AG09309 (cell line): Measurements from ENCODE around the gene TTC13.

ENCODE experiments used
- DNase-seq: peaks from one replicate; pipeline ENCODE4 v3.0.0-alpha.2; 2010; ENCODE audit warnings: low read depth
- H3K4me3 ChIP-seq: 2 replicates; pipeline ENCODE4 v1.5.1; 2011; ENCODE audit warnings: mild to moderate bottlenecking, low read depth, low read length, moderate library complexity; ENCODE audit not compliant: control insufficient read depth
- CTCF ChIP-seq: IDR thresholded peaks from 2 replicates; pipeline ENCODE4 v1.5.1; 2011; ENCODE audit warnings: mild to moderate bottlenecking, low read depth, low read length, inconsistent platforms; ENCODE audit not compliant: insufficient read depth, control insufficient read depth; ENCODE audit errors: missing control alignments

The TTC13 gene

GRCh38 chr1:230860617-230861384 lies 117.9 kb downstream of the TTC13 start:
- no peak for DNase-seq
- no peak overlapping the region for H3K4me3 ChIP-seq
- TF ChIP-seq CTCF, result no peak

- no peak overlapping the region for H3K4me3 ChIP-seq
- no peak for TF ChIP-seq CTCF
- no peak for DNase-seq
Measured at GRCh38 chr1:230858918-230859729, 119.5 kb downstream of the TTC13 start.

- TF ChIP-seq CTCF, result no peak
- no peak overlapping the region for H3K4me3 ChIP-seq
- no peak for DNase-seq
Measured at GRCh38 chr1:230858236-230858820, 120.3 kb downstream of the TTC13 start.

- no peak for DNase-seq
- H3K4me3 ChIP-seq, result no peak overlapping the region
- TF ChIP-seq CTCF, result no peak
Measured at GRCh38 chr1:230857822-230858221, 120.8 kb downstream of the TTC13 start.

- TF ChIP-seq CTCF, result no peak
- H3K4me3 ChIP-seq, result no peak overlapping the region
- no peak for DNase-seq
Measured at GRCh38 chr1:230857077-230857476, 121.6 kb downstream of the TTC13 start.
